Measurements from ENCODE around the gene SLC9A9.

Gene SLC9A9

DNA sequence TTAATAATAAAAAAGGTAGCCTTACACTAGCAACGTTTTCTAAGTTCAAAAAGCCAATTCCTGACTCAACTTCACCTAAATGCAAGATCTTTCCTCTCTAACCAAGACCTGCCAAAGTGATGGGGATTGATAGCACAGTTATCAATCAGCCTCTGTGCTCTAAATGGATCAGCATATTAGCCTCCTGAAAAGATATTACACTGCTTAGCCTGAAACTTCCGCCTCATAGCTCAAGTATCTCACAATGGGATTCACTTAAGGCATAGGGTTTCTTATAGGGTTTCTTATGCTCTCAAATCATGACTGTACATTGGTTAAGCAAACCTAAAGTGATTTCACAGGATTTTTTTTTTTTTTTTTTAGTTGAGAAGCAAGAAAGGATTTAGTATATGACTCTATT, 436 bp upstream of the SLC9A9 start:
- TF ChIP-seq, protein P1, sequence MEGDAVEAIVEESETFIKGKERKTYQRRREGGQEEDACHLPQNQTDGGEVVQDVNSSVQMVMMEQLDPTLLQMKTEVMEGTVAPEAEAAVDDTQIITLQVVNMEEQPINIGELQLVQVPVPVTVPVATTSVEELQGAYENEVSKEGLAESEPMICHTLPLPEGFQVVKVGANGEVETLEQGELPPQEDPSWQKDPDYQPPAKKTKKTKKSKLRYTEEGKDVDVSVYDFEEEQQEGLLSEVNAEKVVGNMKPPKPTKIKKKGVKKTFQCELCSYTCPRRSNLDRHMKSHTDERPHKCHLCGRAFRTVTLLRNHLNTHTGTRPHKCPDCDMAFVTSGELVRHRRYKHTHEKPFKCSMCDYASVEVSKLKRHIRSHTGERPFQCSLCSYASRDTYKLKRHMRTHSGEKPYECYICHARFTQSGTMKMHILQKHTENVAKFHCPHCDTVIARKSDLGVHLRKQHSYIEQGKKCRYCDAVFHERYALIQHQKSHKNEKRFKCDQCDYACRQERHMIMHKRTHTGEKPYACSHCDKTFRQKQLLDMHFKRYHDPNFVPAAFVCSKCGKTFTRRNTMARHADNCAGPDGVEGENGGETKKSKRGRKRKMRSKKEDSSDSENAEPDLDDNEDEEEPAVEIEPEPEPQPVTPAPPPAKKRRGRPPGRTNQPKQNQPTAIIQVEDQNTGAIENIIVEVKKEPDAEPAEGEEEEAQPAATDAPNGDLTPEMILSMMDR (IDR thresholded peaks at IDR 0.05; ENCODE audit: extremely low read depth, missing control alignments) = no peak
- DNase-seq (ENCODE audit: low spot score) = no peak

DNA sequence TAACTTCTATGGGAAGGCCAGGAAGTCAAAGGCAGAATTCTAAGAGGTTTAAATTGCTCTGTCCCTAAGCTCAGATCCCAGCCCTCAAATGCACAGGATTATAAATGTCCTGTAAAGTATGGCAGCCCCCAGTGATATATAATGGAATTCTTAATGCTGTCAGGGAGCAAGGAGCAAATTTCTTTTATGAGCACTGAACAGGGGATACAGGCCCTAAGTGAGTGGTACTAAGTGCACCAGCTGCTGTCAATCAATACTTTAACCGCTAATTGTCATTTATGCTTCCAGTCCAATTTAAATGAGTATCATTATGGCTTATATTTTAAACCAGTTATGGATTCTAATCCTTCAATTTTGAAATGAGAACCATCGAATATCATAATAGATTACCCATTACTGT, 4.7 kb downstream of the SLC9A9 start:
- DNase-seq (ENCODE audit: low spot score) = no peak

DNA sequence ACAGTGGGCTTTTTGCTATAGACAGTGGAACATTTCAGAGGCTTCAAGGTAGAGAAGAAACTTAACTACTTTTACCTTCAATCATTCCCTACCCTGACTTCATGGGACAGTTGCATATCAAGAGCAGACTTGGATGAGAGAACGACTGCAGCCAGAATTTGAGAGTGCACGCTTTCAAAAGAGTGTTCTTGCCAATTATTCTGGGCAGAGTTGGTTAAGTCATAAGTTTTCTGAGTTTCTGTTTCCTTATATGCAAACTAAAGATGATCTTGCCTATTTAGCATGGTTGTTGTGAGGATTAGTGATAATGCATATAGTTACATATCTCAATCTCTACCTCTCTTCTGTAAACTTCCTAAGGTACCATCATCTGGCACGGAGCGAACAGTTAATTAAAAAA, 7.6 kb downstream of the SLC9A9 start:
- TF ChIP-seq, protein P1 (IDR thresholded peaks at IDR 0.05; ENCODE audit: extremely low read depth, missing control alignments) = no peak
- DNase-seq (ENCODE audit: low spot score) = no peak

More for the DNA sequence above, 4.7 kb downstream of the SLC9A9 start:
- TF ChIP-seq, protein P1 (IDR thresholded peaks at IDR 0.05; ENCODE audit: extremely low read depth, missing control alignments) = no peak

DNA sequence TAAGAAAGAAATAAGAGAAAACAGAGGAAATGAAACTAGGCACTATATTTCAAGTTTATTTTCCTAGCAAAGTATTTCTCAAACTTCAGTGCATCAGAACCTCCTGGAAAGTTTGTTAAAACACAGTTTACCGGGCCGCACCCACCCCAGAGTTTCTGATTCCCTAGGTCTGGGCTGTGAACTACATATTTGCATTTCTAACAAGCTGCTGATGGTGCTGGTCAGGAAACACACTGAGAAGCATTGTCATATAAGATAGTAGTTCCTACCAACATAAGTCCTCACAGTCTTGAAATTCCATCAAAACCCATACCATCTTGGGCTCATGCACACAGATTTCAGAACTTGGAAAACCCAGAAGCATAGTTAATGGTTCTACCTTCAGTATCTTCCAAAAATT, 8.3 kb downstream of the SLC9A9 start:
- TF ChIP-seq, protein P1 (IDR thresholded peaks at IDR 0.05; ENCODE audit: extremely low read depth, missing control alignments) = no peak
- no peak for DNase-seq (ENCODE audit: low spot score)

DNA sequence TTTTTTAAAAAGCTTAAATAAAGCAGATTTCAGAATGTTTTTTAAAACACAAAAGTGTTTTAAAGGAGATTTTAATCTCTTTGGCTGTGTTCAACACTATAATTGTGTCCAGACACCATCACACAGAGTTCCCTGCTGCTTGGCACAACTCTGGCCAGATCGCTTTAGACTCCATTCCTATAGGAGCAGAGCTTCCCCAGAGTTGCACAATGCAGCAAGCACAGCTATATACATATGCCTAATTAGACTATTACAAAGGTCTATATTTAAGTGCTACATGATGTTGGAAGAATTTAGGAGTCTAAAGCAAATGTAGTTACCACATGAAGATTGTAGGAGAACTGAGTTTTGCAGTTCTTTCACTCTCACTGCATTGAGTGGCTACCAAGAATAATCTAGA, 11.2 kb downstream of the SLC9A9 start:
- TF ChIP-seq, protein P1 (IDR thresholded peaks at IDR 0.05; ENCODE audit: extremely low read depth, missing control alignments) = no peak

DNA sequence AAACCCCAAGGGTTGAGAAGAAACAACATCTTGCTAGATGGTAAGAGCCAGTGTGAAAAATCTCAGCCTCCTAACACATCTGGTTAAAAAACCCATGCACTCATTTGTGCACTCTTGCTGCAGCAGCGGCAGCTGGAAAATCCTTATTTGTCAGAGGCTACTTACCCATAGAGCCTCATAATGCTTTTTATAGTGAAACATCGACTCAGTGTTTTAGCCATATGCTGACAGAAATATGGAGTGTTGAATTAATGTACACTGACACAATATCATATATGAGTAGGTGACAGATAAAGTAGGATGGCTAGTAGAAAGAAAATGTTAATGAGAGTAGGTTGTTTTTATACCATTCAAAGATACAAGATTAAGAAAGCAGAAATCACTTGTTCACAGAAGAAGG, 13.0 kb downstream of the SLC9A9 start:
- TF ChIP-seq, protein P1 (IDR thresholded peaks at IDR 0.05; ENCODE audit: extremely low read depth, missing control alignments) = no peak
- no peak for DNase-seq (ENCODE audit: low spot score)

More for the DNA sequence above, 11.2 kb downstream of the SLC9A9 start:
- DNase-seq (ENCODE audit: low spot score) = no peak

DNA sequence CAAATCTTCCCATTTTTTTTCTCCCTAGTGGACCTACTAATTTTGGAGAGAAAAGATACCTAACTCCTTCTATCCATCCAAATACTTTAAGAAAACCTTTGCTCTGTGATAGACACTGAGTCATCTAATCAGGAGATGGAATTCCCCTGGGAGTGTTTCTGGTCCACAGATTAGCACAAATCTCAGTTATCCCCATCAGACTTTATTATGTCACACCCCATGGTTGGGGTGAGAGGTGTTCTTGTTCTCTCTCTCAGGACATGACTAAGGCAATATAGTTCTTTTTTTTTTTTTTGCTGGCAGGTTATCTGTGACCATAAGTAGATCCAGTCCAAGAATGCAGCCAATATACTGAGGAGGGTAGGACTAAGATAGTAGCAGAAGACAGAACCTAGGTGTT, 15.8 kb downstream of the SLC9A9 start:
- DNase-seq (ENCODE audit: low spot score) = no peak
- TF ChIP-seq, protein P1 (IDR thresholded peaks at IDR 0.05; ENCODE audit: extremely low read depth, missing control alignments) = no peak

Measured in GM20000 (cell line).